SK-N-SH (cell line): Measurements from ENCODE around the gene LILRB5. TPM values are rescaled to one million over a fixed set of nuclear protein-coding genes. Genes with fewer than 3 reads are reported as not detected.

Experiments
- CTCF ChIA-PET: fragments of 300-600, 350-600 bp; formaldehyde crosslinking; extraction: SDS; loops from one replicate; lab custom pipeline; 2021; lab: Yijun Ruan, JAX
- POLR2A ChIA-PET: fragments of 350-600 bp; sonication (Branson Sonifier 250); formaldehyde crosslinking; extraction: SDS; loops from one replicate; lab custom pipeline; 2020; ENCODE audit warnings: antibody characterized with exemption, inconsistent platforms; lab: Yijun Ruan, JAX
- DNase-seq: peaks from one replicate; pipeline ENCODE4 v3.0.0; 2012
- H2AFZ ChIP-seq: fragments of 200-600 bp; sonication (generic); 2 replicates; pipeline ENCODE4 v1.8.1; 2016; ENCODE audit warnings: antibody characterized with exemption, mild to moderate bottlenecking, low read depth
- H3F3A ChIP-seq: fragments of 200-600 bp; sonication (generic); replicated peaks from 2 replicates; pipeline ENCODE3; 2016; ENCODE audit warnings: antibody characterized with exemption, mild to moderate bottlenecking; ENCODE audit not compliant: insufficient read depth
- H3K27ac ChIP-seq, 2 experiments: fragments of 200-500 bp in 1 of 2; fragments of 200-600 bp in 1 of 2; sonication (Bioruptor generic) in 1 of 2; sonication (generic), shearing (Covaris generic) in 1 of 2; 2 replicates each; pipeline versions ENCODE4 v1.5.1 to v1.6.1; 2014 to 2016; ENCODE audit warnings: low read depth in 2 of 2, inconsistent platforms in 1 of 2, low read length in 1 of 2, mild to moderate bottlenecking in 1 of 2, mixed read lengths in 1 of 2
- H3K27me3 ChIP-seq: fragments of 200-600 bp; sonication (generic), shearing (Covaris generic); 2 replicates; pipeline ENCODE4 v1.6.1; 2016; ENCODE audit warnings: mixed run types; ENCODE audit not compliant: insufficient read depth
- H3K36me3 ChIP-seq, 2 experiments: fragments of 200-500 bp in 1 of 2; fragments of 200-600 bp in 1 of 2; sonication (Bioruptor generic) in 1 of 2; sonication (generic) in 1 of 2; replicated peaks in 1 of 2; 2 replicates each; pipeline versions ENCODE3 to v1.5.1; 2014 to 2016; ENCODE audit warnings: low read length in 1 of 2, mild to moderate bottlenecking in 1 of 2; ENCODE audit not compliant: insufficient read depth in 2 of 2, control insufficient read depth in 1 of 2
- H3K4me1 ChIP-seq, 2 experiments: fragments of 200-500 bp in 1 of 2; fragments of 200-600 bp in 1 of 2; sonication (Bioruptor generic) in 1 of 2; sonication (generic), shearing (Covaris generic) in 1 of 2; 2 replicates each; pipeline versions ENCODE4 v1.5.1 to v1.6.1; 2014 to 2016; ENCODE audit warnings: low read depth in 1 of 2, low read length in 1 of 2, mixed run types in 1 of 2; ENCODE audit not compliant: insufficient read depth in 2 of 2, control insufficient read depth in 1 of 2
- H3K4me2 ChIP-seq: fragments of 200-600 bp; sonication (generic), shearing (Covaris generic); 2 replicates; pipeline ENCODE4 v1.6.1; 2017; ENCODE audit warnings: mixed run types
- H3K4me3 ChIP-seq, 2 experiments: fragments of 200-500 bp in 1 of 2; fragments of 200-600 bp in 1 of 2; sonication (Bioruptor generic) in 1 of 2; sonication (generic), shearing (Covaris generic) in 1 of 2; 2 replicates each; pipeline versions ENCODE4 v1.5.1 to v1.8.1; 2014 to 2016; ENCODE audit warnings: low read depth in 2 of 2, inconsistent platforms in 1 of 2, low read length in 1 of 2, mild to moderate bottlenecking in 1 of 2, mixed read lengths in 1 of 2, moderate library complexity in 1 of 2
- H3K79me2 ChIP-seq: fragments of 200-600 bp; sonication (generic); 2 replicates; pipeline ENCODE4 v1.8.1; 2017; ENCODE audit warnings: mild to moderate bottlenecking; ENCODE audit not compliant: insufficient read depth
- H3K9ac ChIP-seq: fragments of 200-600 bp; sonication (generic); 2 replicates; pipeline ENCODE4 v1.6.1; 2017; ENCODE audit warnings: mixed run types
- H3K9me2 ChIP-seq: fragments of 200-600 bp; sonication (generic); 2 replicates; pipeline ENCODE4 v1.6.1; 2017; ENCODE audit warnings: mixed run types
- H3K9me3 ChIP-seq: fragments of 200-600 bp; sonication (generic); 2 replicates; pipeline ENCODE4 v1.6.1; 2017; ENCODE audit warnings: mixed run types, mild to moderate bottlenecking, moderate library complexity
- H4K20me1 ChIP-seq: fragments of 200-600 bp; sonication (generic); 2 replicates; pipeline ENCODE4 v1.6.1; 2017; ENCODE audit warnings: mild to moderate bottlenecking, mixed run types; ENCODE audit not compliant: insufficient read depth
- ELF1 ChIP-seq: IDR thresholded peaks from 2 replicates; pipeline ENCODE4 v1.4.0; 2012
- EP300 ChIP-seq, 2 experiments: IDR thresholded peaks; 2 replicates each; pipeline versions ENCODE4 v1.4.0 to v1.6.1; 2012; ENCODE audit warnings: borderline replicate concordance in 1 of 2, low read depth in 1 of 2, low read length in 1 of 2
- EZH2phosphoT487 ChIP-seq: fragments of 200-600 bp; sonication (generic); IDR thresholded peaks from 2 replicates; pipeline ENCODE4 v1.6.1; 2017; ENCODE audit warnings: low read depth, mixed run types, mild to moderate bottlenecking, antibody characterized with exemption, moderate library complexity, borderline replicate concordance
- FOSL2 ChIP-seq: IDR thresholded peaks from 2 replicates; pipeline ENCODE4 v1.4.0; 2012; ENCODE audit warnings: low read depth, mild to moderate bottlenecking, moderate library complexity, borderline replicate concordance
- GABPA ChIP-seq: IDR thresholded peaks from 2 replicates; pipeline ENCODE4 v1.4.0; 2012; ENCODE audit warnings: low read depth, mild to moderate bottlenecking
- MAX ChIP-seq: IDR thresholded peaks from 2 replicates; pipeline ENCODE4 v1.4.0; 2012; ENCODE audit warnings: low read depth
- MXI1 ChIP-seq: IDR thresholded peaks from 2 replicates; pipeline ENCODE4 v1.6.1; 2012; ENCODE audit warnings: mild to moderate bottlenecking, low read depth, low read length, improper control_type of control experiment
- PBX3 ChIP-seq: IDR thresholded peaks from 2 replicates; pipeline ENCODE4; 2012
- REST ChIP-seq: IDR thresholded peaks from 2 replicates; pipeline ENCODE4 v1.6.1; 2012; ENCODE audit warnings: mild to moderate bottlenecking, low read depth, low read length, moderate library complexity
- RFX5 ChIP-seq: IDR thresholded peaks from 2 replicates; pipeline ENCODE4 v1.6.1; 2012; ENCODE audit warnings: mild to moderate bottlenecking, improper control_type of control experiment, low read length
- TAF1 ChIP-seq: IDR thresholded peaks from 2 replicates; pipeline ENCODE4 v1.6.1; 2012; ENCODE audit warnings: low read depth, mild to moderate bottlenecking, low read length, moderate library complexity, borderline replicate concordance
- USF1 ChIP-seq: IDR thresholded peaks from 2 replicates; pipeline ENCODE4 v1.4.0; 2012; ENCODE audit warnings: low read depth, borderline replicate concordance
- WGBS: methylation state at CpG from one replicate; pipeline ENCODE4 v1.1.6; 2017; ENCODE audit warnings: low lambda C conversion rate; 5-methylcytosine and 5-hydroxymethylcytosine counted together
- polyA plus RNA-seq, 3 experiments: library from polyadenylated mRNA; depleted of rRNA; stranded (reverse); fragments of >200 nt; gene quantifications; 2 replicates each; pipeline ENCODE4 v1.2.3, GENCODE V29; 2012

LILRB5 gene
- polyA plus RNA-seq, 1 of the 3 experiments (the other 2 are of a cell fraction) = not detected

- H3K4me1 ChIP-seq = no peaks in the 10 kb centered on the region
- H2AFZ ChIP-seq = no peak overlapping the region
- TF ChIP-seq RFX5 (no peak), MXI1 (no peak), PBX3 (no peak), EZH2phosphoT487 (no peak), MAX (no peak), TAF1 (no peak)
- H3K27ac ChIP-seq = no peak overlapping the region
- no peaks in the 10 kb centered on the region for H3K36me3 ChIP-seq
- H3F3A ChIP-seq = peaks cover 4% of the 10 kb centered on the region
- no peak overlapping the region for H3K4me2 ChIP-seq
- H4K20me1 ChIP-seq = no peaks in the 10 kb centered on the region
- ChIA-PET POLR2A (no interaction called here), CTCF (interaction anchor here (0.9 to 1.2 kb wide), 2 partner anchors 14 to 21 kb away, joined by 3 to 4 read pairs; no protein-coding TSS in a partner anchor)
- peaks cover 82% of the 10 kb centered on the region for H3K27me3 ChIP-seq
- DNase-seq = no peak
- WGBS = 13% methylated on average over 10 of the region's 11 CpGs
- H3K79me2 ChIP-seq = no peaks in the 10 kb centered on the region
- no peak overlapping the region for H3K9ac ChIP-seq
- H3K4me3 ChIP-seq = no peak overlapping the region
- H3K9me2 ChIP-seq = no peaks in the 10 kb centered on the region
- no peaks in the 10 kb centered on the region for H3K9me3 ChIP-seq
Measured at GRCh38 chr19:54252845-54253244, 4.2 kb downstream of the LILRB5 start.

- no peak overlapping the region for H2AFZ ChIP-seq
- H3K4me3 ChIP-seq = no peak overlapping the region
- H3K9me2 ChIP-seq = no peaks in the 10 kb centered on the region
- CTCF ChIA-PET = interaction anchor here (0.9 kb wide), 1 partner anchor 14 kb away, joined by 4 read pairs; no protein-coding TSS in a partner anchor
- no peak overlapping the region for H3K4me2 ChIP-seq
- no peak overlapping the region for H3K27ac ChIP-seq
- POLR2A ChIA-PET = no interaction called here
- H3K9ac ChIP-seq = no peak overlapping the region
- WGBS = 28% methylated on average over 9 of the region's 9 CpGs
- H3K27me3 ChIP-seq = peaks cover 79% of the 10 kb centered on the region
- H3K36me3 ChIP-seq = no peaks in the 10 kb centered on the region
- H3K79me2 ChIP-seq = no peaks in the 10 kb centered on the region
- no peaks in the 10 kb centered on the region for H4K20me1 ChIP-seq
- H3F3A ChIP-seq = peaks cover 4% of the 10 kb centered on the region
- no peak for DNase-seq
- no peaks in the 10 kb centered on the region for H3K9me3 ChIP-seq
- H3K4me1 ChIP-seq = no peaks in the 10 kb centered on the region
- no peak for TF ChIP-seq GABPA
- TF ChIP-seq FOSL2 = no peak
Measured at GRCh38 chr19:54252243-54252642, 4.8 kb downstream of the LILRB5 start.

- Histone ChIP-seq H3K4me1 (no peaks in the 10 kb centered on the region), H3K27me3 (peaks cover 51% of the 10 kb centered on the region), H3F3A (peaks cover 4% of the 10 kb centered on the region), H3K36me3 (no peaks in the 10 kb centered on the region), H3K9me3 (no peaks in the 10 kb centered on the region), H3K9me2 (no peaks in the 10 kb centered on the region), H3K27ac (no peak overlapping the region), H3K79me2 (no peaks in the 10 kb centered on the region), H4K20me1 (no peaks in the 10 kb centered on the region), H2AFZ (peak overlapping the region; percentile 52; the same call in 1 of the 2 replicates), H3K4me3 (peak overlapping the region in 1 of 2 experiments; percentile 8; a peak in 1 of 4 replicates), H3K9ac (no peak overlapping the region), H3K4me2 (peak overlapping the region; percentile 60)
- 21% methylated on average over 8 of the region's 8 CpGs for WGBS
- ChIA-PET POLR2A (no interaction called here), CTCF (interaction anchor here (1.4 kb wide), 1 partner anchor 18 kb away, joined by 7 read pairs; no protein-coding TSS in a partner anchor)
- DNase-seq = no peak
- TF ChIP-seq USF1 (no peak), EP300 (IDR thresholded peaks at IDR 0.05; ENCODE audit: borderline replicate concordance in 1 of 2, low read depth in 1 of 2, low read length in 1 of 2) (no peak), TAF1 (no peak), RFX5 (no peak), REST (no peak), GABPA (no peak), PBX3 (no peak), FOSL2 (no peak), ELF1 (no peak)
Measured at GRCh38 chr19:54248016-54248601, 9.0 kb downstream of the LILRB5 start.
